Upper lobe of left lung (tissue), 6 donors: Measurements from ENCODE around the gene QKI. TPM values are rescaled to one million over a fixed set of nuclear protein-coding genes. Genes with fewer than 3 reads are reported as not detected.
A peak's percentile ranks its signal among the peaks of the same experiment; 100 is the strongest.

ENCODE experiments used
- ATAC-seq, 2 donors: fragments of 200-7000 bp; cut with Tn5 transposase; one replicate each; pipeline ENCODE4 v1.9.1; 2022; ENCODE audit warnings: mild to moderate bottlenecking in 2 of 2, moderate library complexity in 2 of 2; ENCODE audit not compliant: low FRiP score in 2 of 2
- DNase-seq, 2 donors: peaks; one replicate each; pipeline ENCODE4 v3.0.0-alpha.2; 2019 to 2020
- H3K27ac ChIP-seq, 4 donors: fragments of 200-600 bp; sonication (generic); one replicate each; pipeline ENCODE4 v1.5.1; 2016 to 2019
- H3K27me3 ChIP-seq, 4 donors: fragments of 200-600 bp; sonication (generic); one replicate each; pipeline ENCODE4 v1.5.1; 2017 to 2019
- H3K36me3 ChIP-seq, 4 donors: fragments of 200-600 bp; sonication (generic); one replicate each; pipeline ENCODE4 v1.5.1; 2016 to 2019
- H3K4me1 ChIP-seq, 4 donors: fragments of 200-600 bp; sonication (generic); one replicate each; pipeline ENCODE4 v1.5.1; 2018 to 2019
- H3K4me3 ChIP-seq, 4 donors: fragments of 200-600 bp; sonication (generic); one replicate each; pipeline ENCODE4 v1.5.1; 2017 to 2019; ENCODE audit warnings: mild to moderate bottlenecking in 2 of 4, moderate library complexity in 1 of 4
- H3K9me3 ChIP-seq, 4 donors: fragments of 200-600 bp; sonication (generic); one replicate each; pipeline ENCODE4 v1.5.1; 2018 to 2019
- EP300 ChIP-seq, 4 donors: sonication (generic); formaldehyde crosslinking; IDR thresholded peaks; one replicate each; pipeline ENCODE4 v1.5.1; 2017; ENCODE audit warnings: antibody characterized with exemption in 4 of 4, control low read depth in 2 of 4
- POLR2A ChIP-seq, 4 donors: fragments of 450-650 bp; IDR thresholded peaks; one replicate each; pipeline ENCODE4 v1.5.1; 2016 to 2017; ENCODE audit warnings: antibody characterized with exemption in 4 of 4, mild to moderate bottlenecking in 2 of 4
- POLR2AphosphoS5 ChIP-seq, 2 donors: sonication (generic); formaldehyde crosslinking; IDR thresholded peaks; one replicate each; pipeline ENCODE4 v1.5.1; 2017; ENCODE audit warnings: antibody characterized with exemption in 2 of 2
- WGBS, 2 donors: methylation state at CpG; one replicate each; pipeline ENCODE4 v1.1.5; 2017 to 2018; 5-methylcytosine and 5-hydroxymethylcytosine counted together
- total RNA-seq, 6 donors: library from RNA; depleted of rRNA in 4 of 6; stranded (reverse); fragments of >200 nt in 4 of 6; gene quantifications; one replicate each; pipeline versions ENCODE4 v1.1.0 to v1.2.1, GENCODE V29; 2016 to 2021
- TF ChIP-seq, protein P1 (sequence below), 6 experiments: fragments of 450-650 bp in 4 of 6; fragments of 200-600 bp in 2 of 6; sonication (generic) in 2 of 6; IDR thresholded peaks; one replicate each; pipeline ENCODE4 v1.5.1; 2016 to 2019; ENCODE audit warnings: antibody characterized with exemption in 6 of 6
- donor health status: DM: no; HTN: no; CAD: no; lungs with moderate emphysema.
- donor health status: DM: no; HTN: yes; CAD: no; lungs with severe emphysema.

QKI gene
- total RNA-seq, 6 donors from 2014 or later: 181 to 273 (median 226) TPM

DNA sequence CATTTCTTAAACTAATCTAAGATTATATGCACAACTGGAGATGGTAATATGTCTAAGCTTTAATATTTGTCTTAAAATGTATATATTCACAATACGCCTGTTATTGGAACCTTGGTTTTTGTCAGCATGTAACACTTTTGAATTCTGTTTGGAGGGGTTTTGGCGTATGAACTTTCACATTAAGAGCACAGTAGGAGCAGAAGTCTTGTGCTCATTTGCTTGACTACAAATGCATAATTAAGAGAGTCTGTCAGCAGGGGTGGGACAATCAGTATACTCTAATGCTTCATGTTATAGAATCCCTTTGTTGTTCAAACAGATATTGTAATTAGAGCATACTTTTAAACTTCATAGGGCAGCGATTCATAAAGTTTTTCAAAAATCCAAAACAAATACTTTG is 112.8 kb downstream of the QKI start:
- H3K27ac ChIP-seq: no peak overlapping the region
- TF ChIP-seq, protein P1, sequence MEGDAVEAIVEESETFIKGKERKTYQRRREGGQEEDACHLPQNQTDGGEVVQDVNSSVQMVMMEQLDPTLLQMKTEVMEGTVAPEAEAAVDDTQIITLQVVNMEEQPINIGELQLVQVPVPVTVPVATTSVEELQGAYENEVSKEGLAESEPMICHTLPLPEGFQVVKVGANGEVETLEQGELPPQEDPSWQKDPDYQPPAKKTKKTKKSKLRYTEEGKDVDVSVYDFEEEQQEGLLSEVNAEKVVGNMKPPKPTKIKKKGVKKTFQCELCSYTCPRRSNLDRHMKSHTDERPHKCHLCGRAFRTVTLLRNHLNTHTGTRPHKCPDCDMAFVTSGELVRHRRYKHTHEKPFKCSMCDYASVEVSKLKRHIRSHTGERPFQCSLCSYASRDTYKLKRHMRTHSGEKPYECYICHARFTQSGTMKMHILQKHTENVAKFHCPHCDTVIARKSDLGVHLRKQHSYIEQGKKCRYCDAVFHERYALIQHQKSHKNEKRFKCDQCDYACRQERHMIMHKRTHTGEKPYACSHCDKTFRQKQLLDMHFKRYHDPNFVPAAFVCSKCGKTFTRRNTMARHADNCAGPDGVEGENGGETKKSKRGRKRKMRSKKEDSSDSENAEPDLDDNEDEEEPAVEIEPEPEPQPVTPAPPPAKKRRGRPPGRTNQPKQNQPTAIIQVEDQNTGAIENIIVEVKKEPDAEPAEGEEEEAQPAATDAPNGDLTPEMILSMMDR (IDR thresholded peaks at IDR 0.05): no peak
- no peak for TF ChIP-seq EP300 (IDR thresholded peaks at IDR 0.05)
- TF ChIP-seq POLR2AphosphoS5 (IDR thresholded peaks at IDR 0.05): no peak
- TF ChIP-seq POLR2A (IDR thresholded peaks at IDR 0.05): no peak
- H3K9me3 ChIP-seq: no peaks in the 10 kb centered on the region
- H3K4me3 ChIP-seq: no peak overlapping the region
- no peaks in the 10 kb centered on the region for H3K27me3 ChIP-seq
- 92 to 95% methylated on average over 3 of the region's 3 CpGs for WGBS, 2 donors
- H3K36me3 ChIP-seq: peaks cover 0 to 2% (median 0%) of the 10 kb centered on the region in 4 donors
- H3K4me1 ChIP-seq: peaks cover 26 to 55% (median 49%) of the 10 kb centered on the region in 4 donors
- ATAC-seq (no peak), DNase-seq (no peak)

DNA sequence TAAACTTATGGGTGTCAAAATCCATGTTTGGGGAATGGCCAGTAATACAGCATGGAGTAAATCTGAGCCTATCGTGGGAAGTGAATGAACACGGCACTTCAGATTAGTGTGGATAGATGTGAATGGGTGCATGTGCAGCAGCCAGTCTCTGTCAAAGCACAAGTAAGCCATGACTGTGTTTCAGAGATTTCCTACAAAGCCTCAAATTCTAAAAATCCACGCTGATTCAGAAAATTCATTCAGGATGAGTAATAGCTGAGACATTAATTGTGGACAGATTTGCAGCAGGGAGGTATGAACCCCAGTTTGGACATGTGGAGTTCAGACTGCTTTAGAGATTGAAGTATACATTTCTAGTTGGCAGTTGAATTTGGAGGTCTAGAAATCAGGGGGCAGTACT is 115.1 kb downstream of the QKI start:
- Histone ChIP-seq H3K4me1 (peaks cover 40 to 75% (median 58%) of the 10 kb centered on the region in 4 donors), H3K27ac (no peak overlapping the region), H3K27me3 (no peaks in the 10 kb centered on the region), H3K9me3 (no peaks in the 10 kb centered on the region), H3K36me3 (peaks cover 0 to 1% (median 0%) of the 10 kb centered on the region in 4 donors), H3K4me3 (no peak overlapping the region)
- TF ChIP-seq EP300 (IDR thresholded peaks at IDR 0.05) (no peak), POLR2A (IDR thresholded peaks at IDR 0.05) (no peak), POLR2AphosphoS5 (IDR thresholded peaks at IDR 0.05) (no peak)
- TF ChIP-seq, protein P1 (IDR thresholded peaks at IDR 0.05): no peak
- ATAC-seq (peak in 1 of 2 donors; percentile 53), DNase-seq (no peak)
- WGBS, 2 donors: 49 to 58% methylated on average over 3 of the region's 3 CpGs

DNA sequence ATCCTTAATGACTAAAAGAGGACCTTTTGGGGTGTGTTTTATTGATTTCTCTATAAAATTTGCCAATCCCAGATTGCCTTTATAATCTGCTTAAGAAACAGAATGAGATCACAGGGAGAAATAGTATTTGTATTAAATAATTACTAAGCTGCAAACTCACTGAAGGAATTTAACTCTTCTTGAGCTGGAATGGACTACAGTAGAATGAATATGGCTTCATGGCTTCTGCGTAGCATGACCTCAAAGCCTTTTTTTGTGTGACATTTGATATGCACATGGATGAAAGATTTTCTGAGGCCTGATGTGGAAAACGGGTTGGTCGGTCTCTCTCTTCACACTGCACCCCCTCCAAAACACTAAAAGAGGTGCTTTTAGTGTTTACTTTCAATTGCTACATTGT is 115.9 kb downstream of the QKI start:
- 62 to 67% methylated on average over 3 of the region's 3 CpGs for WGBS, 2 donors
- H3K36me3 ChIP-seq: peaks cover 0 to 3% (median under 1%) of the 10 kb centered on the region in 4 donors
- no peak overlapping the region for H3K27ac ChIP-seq
- H3K4me1 ChIP-seq: peaks cover 40 to 78% (median 59%) of the 10 kb centered on the region in 4 donors
- H3K9me3 ChIP-seq: no peaks in the 10 kb centered on the region
- TF ChIP-seq POLR2AphosphoS5 (IDR thresholded peaks at IDR 0.05): no peak
- no peak for TF ChIP-seq POLR2A (IDR thresholded peaks at IDR 0.05)
- no peak for TF ChIP-seq EP300 (IDR thresholded peaks at IDR 0.05)
- TF ChIP-seq, protein P1 (IDR thresholded peaks at IDR 0.05): no peak
- no peaks in the 10 kb centered on the region for H3K27me3 ChIP-seq
- H3K4me3 ChIP-seq: no peak overlapping the region
- DNase-seq (no peak), ATAC-seq (no peak)

DNA sequence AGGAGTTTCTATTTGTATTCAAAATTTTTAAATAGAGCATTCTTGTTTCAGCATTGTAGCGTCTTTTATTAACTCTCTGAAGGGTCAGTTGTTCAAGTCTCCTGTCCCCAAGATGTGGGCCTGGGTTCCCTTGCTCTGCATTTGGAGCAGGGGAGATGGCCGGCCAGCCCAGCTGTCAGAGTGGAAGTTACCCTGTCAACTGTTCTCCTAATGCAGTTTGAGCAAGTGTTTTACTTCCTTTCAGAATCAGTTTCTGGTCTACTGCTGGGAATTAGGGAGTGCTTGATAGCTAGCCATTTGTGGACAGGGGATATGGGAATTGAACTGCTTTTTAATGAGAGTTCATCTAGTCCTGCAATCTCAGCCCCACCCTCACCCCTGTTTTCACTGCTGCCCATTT is 116.6 kb downstream of the QKI start:
- peak; percentile 12 to 30 for ATAC-seq
- 76 to 77% methylated on average over 2 of the region's 2 CpGs for WGBS, 2 donors
- Histone ChIP-seq H3K4me3 (no peak overlapping the region), H3K9me3 (no peaks in the 10 kb centered on the region), H3K27me3 (no peaks in the 10 kb centered on the region), H3K36me3 (peaks cover 0 to 8% (median 4%) of the 10 kb centered on the region in 4 donors), H3K27ac (peak overlapping the region in 1 of 4 donors; percentile 10), H3K4me1 (peaks cover 40 to 78% (median 56%) of the 10 kb centered on the region in 4 donors)
- DNase-seq: no peak
- TF ChIP-seq, protein P1 (IDR thresholded peaks at IDR 0.05): no peak
- TF ChIP-seq POLR2A (IDR thresholded peaks at IDR 0.05): no peak
- no peak for TF ChIP-seq EP300 (IDR thresholded peaks at IDR 0.05)

DNA sequence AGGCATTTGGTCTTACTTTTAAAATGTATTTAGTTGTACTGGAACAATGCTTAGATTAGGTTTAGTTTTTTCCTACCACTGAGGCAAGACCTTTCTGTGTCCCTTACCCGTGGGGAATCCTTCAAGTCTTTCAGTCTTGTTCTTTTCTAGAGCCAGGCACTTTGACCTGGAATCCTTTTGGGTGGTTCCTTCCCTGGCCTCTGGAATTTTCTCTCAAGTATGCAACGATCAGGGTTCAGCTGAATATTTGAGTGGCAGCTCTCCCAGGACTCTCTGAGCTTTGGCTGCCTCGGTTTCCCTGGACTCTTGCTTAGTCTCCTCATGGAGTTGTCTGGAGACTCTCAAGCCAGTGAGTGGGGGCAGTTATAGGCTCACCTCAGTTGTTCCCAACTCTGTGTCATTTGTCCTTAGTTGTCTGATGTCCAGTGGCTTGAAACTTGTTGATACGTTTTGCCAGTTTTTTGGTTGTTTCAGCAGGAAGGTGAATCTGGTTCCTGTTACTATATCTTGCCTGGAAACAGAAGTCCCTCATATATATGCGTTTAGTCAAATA is 118.1 kb downstream of the QKI start:
- 63% methylated on average over 5 of the region's 5 CpGs for WGBS, 2 donors
- peaks cover 39 to 71% (median 48%) of the 10 kb centered on the region in 4 donors for H3K4me1 ChIP-seq
- ATAC-seq: no peak

More for the DNA sequence above, 118.1 kb downstream of the QKI start:
- Histone ChIP-seq H3K4me3 (no peak overlapping the region), H3K27me3 (no peaks in the 10 kb centered on the region), H3K27ac (peak overlapping the region in 2 of 4 donors; percentile 26 to 44), H3K36me3 (peaks cover 0 to 14% (median 4%) of the 10 kb centered on the region in 4 donors), H3K9me3 (no peaks in the 10 kb centered on the region)
- no peak for TF ChIP-seq EP300 (IDR thresholded peaks at IDR 0.05)
- no peak for TF ChIP-seq POLR2A (IDR thresholded peaks at IDR 0.05)
- TF ChIP-seq POLR2AphosphoS5 (IDR thresholded peaks at IDR 0.05): no peak
- TF ChIP-seq, protein P1 (IDR thresholded peaks at IDR 0.05): no peak
- DNase-seq: no peak
